RWPE1 (cell line): ENCODE measurements around the gene ACTR1A.

ENCODE experiments used
- CTCF ChIA-PET: fragments of 350-600 bp; sonication (Branson Sonifier 250); formaldehyde crosslinking; extraction: SDS; loops from one replicate; lab custom pipeline; 2021; lab: Yijun Ruan, JAX
- POLR2A ChIA-PET: fragments of 400-600 bp; formaldehyde crosslinking; extraction: SDS; loops from one replicate; lab custom pipeline; 2020; ENCODE audit warnings: antibody characterized with exemption; ENCODE audit not compliant: low non-redundant PET; lab: Yijun Ruan, JAX
- DNase-seq: peaks from one replicate; pipeline ENCODE4 v3.0.0; 2012; ENCODE audit warnings: low spot score
- H3K27ac ChIP-seq: fragments of 450-650 bp; 2 replicates; pipeline ENCODE4 v1.5.1; 2017
- TF ChIP-seq, protein P1 (sequence below): fragments of 450-650 bp; conservative IDR thresholded peaks from 2 replicates; pipeline ENCODE4 v1.5.1; 2017; ENCODE audit warnings: low read depth, mild to moderate bottlenecking

ACTR1A gene

DNA sequence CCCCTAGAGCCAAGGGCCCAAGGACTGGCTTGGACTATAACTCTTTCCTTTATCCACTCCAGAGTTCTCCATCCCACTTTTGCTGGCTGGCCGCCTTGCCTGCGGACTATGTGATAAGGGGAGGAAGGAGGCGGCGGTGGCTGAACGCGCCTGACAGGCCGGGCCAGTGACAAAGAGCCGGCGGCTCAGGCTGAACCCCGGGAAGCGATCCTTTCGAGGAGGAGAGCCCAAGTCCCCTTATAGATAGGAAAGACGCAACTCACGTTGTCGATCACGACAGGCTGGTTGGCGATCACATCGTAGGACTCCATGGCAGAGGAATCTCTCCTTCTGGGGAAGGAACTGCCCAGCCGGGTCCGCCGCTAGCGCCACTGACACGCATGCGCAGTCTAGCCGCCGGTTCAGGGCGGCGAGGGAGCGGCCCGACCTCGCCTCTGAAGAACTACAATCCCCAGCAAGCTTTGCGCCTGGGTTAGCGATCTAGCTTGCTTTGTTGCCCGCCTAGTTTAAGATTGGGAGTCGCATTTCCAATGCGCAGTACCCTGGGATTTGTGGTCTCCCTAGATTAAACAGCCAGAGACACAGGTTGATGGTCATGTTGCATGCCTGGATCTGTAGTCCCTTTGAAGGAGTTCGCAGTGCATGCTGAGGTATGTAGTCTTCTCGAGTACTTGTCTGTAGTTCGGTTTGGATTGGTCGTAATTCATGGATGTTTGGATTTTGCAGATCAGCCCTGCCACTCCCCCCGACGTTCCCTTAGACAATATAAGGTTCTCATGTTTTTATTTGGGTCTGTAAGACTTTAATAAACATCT, at the start of gene ACTR1A:
ACTR1A (minus strand) TSS at position 376 of the 815 bp plus-strand sequence; CDS start at position 311, 65 bp downstream.
- TF ChIP-seq, protein P1, sequence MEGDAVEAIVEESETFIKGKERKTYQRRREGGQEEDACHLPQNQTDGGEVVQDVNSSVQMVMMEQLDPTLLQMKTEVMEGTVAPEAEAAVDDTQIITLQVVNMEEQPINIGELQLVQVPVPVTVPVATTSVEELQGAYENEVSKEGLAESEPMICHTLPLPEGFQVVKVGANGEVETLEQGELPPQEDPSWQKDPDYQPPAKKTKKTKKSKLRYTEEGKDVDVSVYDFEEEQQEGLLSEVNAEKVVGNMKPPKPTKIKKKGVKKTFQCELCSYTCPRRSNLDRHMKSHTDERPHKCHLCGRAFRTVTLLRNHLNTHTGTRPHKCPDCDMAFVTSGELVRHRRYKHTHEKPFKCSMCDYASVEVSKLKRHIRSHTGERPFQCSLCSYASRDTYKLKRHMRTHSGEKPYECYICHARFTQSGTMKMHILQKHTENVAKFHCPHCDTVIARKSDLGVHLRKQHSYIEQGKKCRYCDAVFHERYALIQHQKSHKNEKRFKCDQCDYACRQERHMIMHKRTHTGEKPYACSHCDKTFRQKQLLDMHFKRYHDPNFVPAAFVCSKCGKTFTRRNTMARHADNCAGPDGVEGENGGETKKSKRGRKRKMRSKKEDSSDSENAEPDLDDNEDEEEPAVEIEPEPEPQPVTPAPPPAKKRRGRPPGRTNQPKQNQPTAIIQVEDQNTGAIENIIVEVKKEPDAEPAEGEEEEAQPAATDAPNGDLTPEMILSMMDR: no peak
- POLR2A ChIA-PET: interaction anchor here (0.6 kb wide), 1 partner anchor 49 kb away, joined by 3 read pairs; no protein-coding TSS in a partner anchor
- peak within 1 kb of the TSS; percentile 85 for H3K27ac ChIP-seq
- CTCF ChIA-PET: interaction anchor here (0.6 to 1.6 kb wide), 6 partner anchors 24 to 81 kb away, joined by 3 to 10 read pairs (median 6); no protein-coding TSS in a partner anchor
- peak; percentile 95 for DNase-seq

- DNase-seq: no peak
- CTCF ChIA-PET: interaction anchor here (0.7 kb wide), 1 partner anchor 83 kb away, joined by 7 read pairs; no protein-coding TSS in a partner anchor
- TF ChIP-seq, protein P1: no peak
- POLR2A ChIA-PET: no interaction called here
- H3K27ac ChIP-seq: no peak overlapping the region
Observed at GRCh38 chr10:102550636-102551210, 48.2 kb upstream of the ACTR1A start.

GRCh38 chr10:102549549-102549948, 47.0 kb upstream of the ACTR1A start:
- POLR2A ChIA-PET: no interaction called here
- CTCF ChIA-PET: interaction anchor here (0.6 kb wide), 1 partner anchor 27 kb away, joined by 3 read pairs; no protein-coding TSS in a partner anchor
- no peak for DNase-seq
- TF ChIP-seq, protein P1: no peak
- H3K27ac ChIP-seq: no peak overlapping the region

GRCh38 chr10:102546606-102547320, 44.3 kb upstream of the ACTR1A start:
- no peak overlapping the region for H3K27ac ChIP-seq
- no peak for DNase-seq
- ChIA-PET CTCF (interaction anchor here (0.5 to 1.2 kb wide), 3 partner anchors 24 to 765 kb away, joined by 3 read pairs; no protein-coding TSS in a partner anchor), POLR2A (no interaction called here)
- TF ChIP-seq, protein P1: no peak

DNA sequence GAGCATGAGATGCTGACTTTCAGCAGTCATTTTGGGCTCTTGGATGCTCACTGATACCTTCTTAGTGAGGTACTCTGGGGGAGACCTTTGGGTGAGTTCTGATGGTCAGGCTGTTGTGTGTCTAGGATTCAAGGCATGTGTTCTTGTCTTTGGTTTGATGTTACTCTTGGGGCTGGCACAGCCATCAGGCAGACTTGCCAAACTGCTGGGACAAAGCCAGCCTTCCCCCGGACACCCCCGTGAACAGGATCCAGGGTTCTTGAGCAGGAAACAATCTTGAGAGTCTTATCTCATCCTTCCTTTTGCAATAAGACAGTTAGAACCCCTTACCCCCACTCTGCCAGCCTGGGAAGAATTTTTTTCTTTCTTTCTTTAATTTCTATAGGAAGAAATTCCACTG, 43.5 kb upstream of the ACTR1A start:
- TF ChIP-seq, protein P1: no peak
- DNase-seq: no peak
- H3K27ac ChIP-seq: no peak overlapping the region
- ChIA-PET POLR2A (no interaction called here), CTCF (no interaction called here)
